Astrocyte of the cerebellum (primary cell): ENCODE data around the gene LEPROT.
A peak's percentile ranks its signal among the peaks of the same experiment; 100 is the strongest.

Source experiments
- DNase-seq: peaks from one replicate; pipeline ENCODE4 v3.0.0-alpha.2; 2011; ENCODE audit warnings: low read depth
- H3K4me3 ChIP-seq: 2 replicates; pipeline ENCODE4 v1.5.1; 2011; ENCODE audit warnings: mild to moderate bottlenecking, low read depth, low read length, moderate library complexity
- CTCF ChIP-seq: IDR thresholded peaks from 2 replicates; pipeline ENCODE4 v1.5.1; 2012; ENCODE audit warnings: low read length, low read depth, moderate library complexity, mild to moderate bottlenecking; ENCODE audit errors: missing control alignments
- in situ Hi-C: cut with HindIII; loops from 2 replicates; pipeline ENCODE4 v1.10.0; 2017; ENCODE audit warnings: low sequenced_read_pairs

LEPROT gene

GRCh38 chr1:65424573-65424889 lies 4.1 kb downstream of the LEPROT start:
- no peak for DNase-seq
- TF ChIP-seq CTCF: no peak
- H3K4me3 ChIP-seq: no peak overlapping the region
- in situ Hi-C loops: no loop called here

- in situ Hi-C loops: no loop called here
- H3K4me3 ChIP-seq: no peak overlapping the region
- no peak for DNase-seq
- no peak for TF ChIP-seq CTCF
These were observed 4.5 kb downstream of the LEPROT start for GRCh38 chr1:65425006-65425405.

GRCh38 chr1:65425697-65426096 lies 5.2 kb downstream of the LEPROT start:
- H3K4me3 ChIP-seq: no peak overlapping the region
- DNase-seq: peak; percentile 58
- in situ Hi-C loops: no loop called here
- TF ChIP-seq CTCF: no peak

GRCh38 chr1:65429078-65429477 lies 8.6 kb downstream of the LEPROT start:
- in situ Hi-C loops: no loop called here
- TF ChIP-seq CTCF: no peak
- H3K4me3 ChIP-seq: no peak overlapping the region

GRCh38 chr1:65429806-65430205 lies 9.3 kb downstream of the LEPROT start:
- peak; percentile 57 for DNase-seq
- no peak overlapping the region for H3K4me3 ChIP-seq
- in situ Hi-C loops: no loop called here
- no peak for TF ChIP-seq CTCF

More at GRCh38 chr1:65429078-65429477, 8.6 kb downstream of the LEPROT start:
- no peak for DNase-seq

- H3K4me3 ChIP-seq: no peak overlapping the region
- TF ChIP-seq CTCF: peak; percentile 55
- DNase-seq: peak; percentile 55
- in situ Hi-C loops: no loop called here
These were observed 10.7 kb downstream of the LEPROT start for GRCh38 chr1:65431111-65431705.

- DNase-seq: no peak
- H3K4me3 ChIP-seq: no peak overlapping the region
- TF ChIP-seq CTCF: no peak
- in situ Hi-C loops: no loop called here
These were observed 12.4 kb downstream of the LEPROT start for GRCh38 chr1:65432918-65433317.
